ENCODE data around the gene CAB39L.
"Not testable (repeated sequence)": the region's sequence is repeated elsewhere in the genome, so short reads cannot be mapped to it uniquely, and the experiment has no call there.

CAB39L gene

DNA sequence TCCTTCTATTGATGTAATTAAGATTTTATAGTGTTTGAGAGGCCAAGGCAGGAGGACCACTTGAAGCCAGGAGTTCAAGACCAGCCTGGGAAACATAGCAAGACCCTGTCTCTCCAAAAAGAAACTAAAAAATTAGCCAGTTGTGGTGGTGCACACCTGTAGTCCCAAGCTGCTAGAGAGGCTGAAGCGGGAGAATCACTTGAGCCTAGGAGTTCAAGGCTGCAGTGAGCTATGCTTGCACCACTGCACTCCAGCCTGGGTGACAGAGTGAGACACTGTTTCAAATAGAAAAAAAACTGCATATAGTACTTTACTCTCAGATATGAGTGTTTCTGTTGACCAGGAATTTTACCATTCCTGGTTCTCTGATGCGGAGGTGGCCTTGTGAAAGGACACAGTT, 147.2 kb downstream of the CAB39L start:
- Histone ChIP-seq H3K27me3 (ENCODE audit: low read depth, low read length) (no peaks in the 10 kb centered on the region), H3K27ac (ENCODE audit: low read length) (no peak overlapping the region), H4K20me1 (ENCODE audit: insufficient read depth, low read length) (no peaks in the 10 kb centered on the region), H3K4me3 (ENCODE audit: low read length) (no peak overlapping the region), H2AFZ (ENCODE audit: low read depth, low read length) (no peak overlapping the region), H3K4me2 (ENCODE audit: low read length) (no peak overlapping the region), H3K79me2 (ENCODE audit: low read length) (no peaks in the 10 kb centered on the region), H3K36me3 (replicated peaks; ENCODE audit: low read depth, low read length) (no peaks in the 10 kb centered on the region), H3K4me1 (ENCODE audit: low read length) (peaks cover 10% of the 10 kb centered on the region), H3K9me3 (ENCODE audit: insufficient read depth, low read length) (no peaks in the 10 kb centered on the region), H3K9ac (ENCODE audit: low read length) (no peak overlapping the region)
- no peak for TF ChIP-seq EZH2phosphoT487 (IDR thresholded peaks at IDR 0.05; ENCODE audit: low read depth)

DNA sequence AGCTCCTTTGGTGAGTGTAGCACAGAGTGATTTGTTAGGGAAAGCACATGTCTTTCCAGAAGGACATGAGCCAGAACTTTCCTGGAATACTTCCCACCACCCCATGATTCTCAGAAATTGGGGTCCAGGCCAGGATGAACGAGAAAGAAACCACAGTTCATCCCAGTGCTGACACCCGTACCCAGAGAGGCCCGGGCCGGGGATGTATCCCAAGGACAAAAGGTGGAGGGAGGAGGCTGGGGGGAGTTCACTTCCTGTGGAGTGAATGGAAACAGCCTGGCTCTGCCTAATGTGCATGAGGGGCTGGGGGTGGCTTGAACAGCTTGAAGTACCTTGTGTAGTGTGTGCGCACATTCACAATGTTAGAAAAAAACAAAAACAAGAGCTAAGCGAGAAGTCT, 148.6 kb downstream of the CAB39L start:
- H2AFZ ChIP-seq (ENCODE audit: low read depth, low read length): no peak overlapping the region
- H3K4me1 ChIP-seq (ENCODE audit: low read length): no peaks in the 10 kb centered on the region

DNA sequence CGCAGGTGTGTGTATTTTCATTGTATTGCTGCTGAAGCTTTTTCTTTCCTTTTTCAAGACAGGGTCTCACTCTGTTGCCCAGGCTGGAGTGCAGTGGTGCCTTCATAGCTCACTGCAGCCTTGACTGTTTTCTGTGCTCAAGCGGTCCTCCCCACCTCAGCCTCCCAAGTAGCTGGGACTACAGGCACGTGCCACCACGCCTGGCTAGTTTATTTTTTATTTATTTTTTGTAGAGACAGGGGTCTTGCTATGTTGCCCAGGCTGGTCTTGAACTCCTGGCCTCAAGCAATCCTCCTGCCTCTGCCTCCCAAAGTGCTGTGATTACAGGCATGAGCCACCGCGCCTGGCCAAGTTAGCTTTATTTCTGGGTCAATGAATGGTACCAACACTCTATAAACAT, 149.1 kb downstream of the CAB39L start:
- H3K4me2 ChIP-seq (ENCODE audit: low read length); H3K9ac ChIP-seq (ENCODE audit: low read length); H3K27me3 ChIP-seq (ENCODE audit: low read depth, low read length); H3K9me3 ChIP-seq (ENCODE audit: insufficient read depth, low read length); H3K4me3 ChIP-seq (ENCODE audit: low read length); H3K27ac ChIP-seq (ENCODE audit: low read length); H2AFZ ChIP-seq (ENCODE audit: low read depth, low read length); H3K36me3 ChIP-seq (replicated peaks; ENCODE audit: low read depth, low read length); H3K79me2 ChIP-seq (ENCODE audit: low read length); H3K4me1 ChIP-seq (ENCODE audit: low read length); H4K20me1 ChIP-seq (ENCODE audit: insufficient read depth, low read length): not testable (repeated sequence)

More for the DNA sequence above, 148.6 kb downstream of the CAB39L start:
- Histone ChIP-seq H3K4me3 (ENCODE audit: low read length) (no peak overlapping the region), H3K27ac (ENCODE audit: low read length) (no peak overlapping the region), H3K79me2 (ENCODE audit: low read length) (no peaks in the 10 kb centered on the region), H3K9ac (ENCODE audit: low read length) (no peak overlapping the region), H3K27me3 (ENCODE audit: low read depth, low read length) (no peaks in the 10 kb centered on the region), H3K9me3 (ENCODE audit: insufficient read depth, low read length) (no peaks in the 10 kb centered on the region), H3K4me2 (ENCODE audit: low read length) (no peak overlapping the region), H4K20me1 (ENCODE audit: insufficient read depth, low read length) (no peaks in the 10 kb centered on the region), H3K36me3 (replicated peaks; ENCODE audit: low read depth, low read length) (no peaks in the 10 kb centered on the region)
- TF ChIP-seq CTCF (IDR thresholded peaks at IDR 0.05; ENCODE audit: low read depth, low read length) (no peak), EZH2phosphoT487 (IDR thresholded peaks at IDR 0.05; ENCODE audit: low read depth) (no peak)

GRCh38 chr13:49292742-49293486, 150.9 kb downstream of the CAB39L start:
- Histone ChIP-seq H3K79me2 (ENCODE audit: low read length) (no peaks in the 10 kb centered on the region), H3K4me3 (ENCODE audit: low read length) (no peak overlapping the region), H3K36me3 (replicated peaks; ENCODE audit: low read depth, low read length) (no peaks in the 10 kb centered on the region), H3K9ac (ENCODE audit: low read length) (no peak overlapping the region), H3K27me3 (ENCODE audit: low read depth, low read length) (no peaks in the 10 kb centered on the region), H3K4me2 (ENCODE audit: low read length) (no peak overlapping the region), H3K27ac (ENCODE audit: low read length) (no peak overlapping the region), H2AFZ (ENCODE audit: low read depth, low read length) (no peak overlapping the region), H4K20me1 (ENCODE audit: insufficient read depth, low read length) (no peaks in the 10 kb centered on the region), H3K4me1 (ENCODE audit: low read length) (no peaks in the 10 kb centered on the region), H3K9me3 (ENCODE audit: insufficient read depth, low read length) (no peaks in the 10 kb centered on the region)
- no peak for TF ChIP-seq CTCF (IDR thresholded peaks at IDR 0.05; ENCODE audit: low read depth, low read length)
- no peak for TF ChIP-seq EZH2phosphoT487 (IDR thresholded peaks at IDR 0.05; ENCODE audit: low read depth)

DNA sequence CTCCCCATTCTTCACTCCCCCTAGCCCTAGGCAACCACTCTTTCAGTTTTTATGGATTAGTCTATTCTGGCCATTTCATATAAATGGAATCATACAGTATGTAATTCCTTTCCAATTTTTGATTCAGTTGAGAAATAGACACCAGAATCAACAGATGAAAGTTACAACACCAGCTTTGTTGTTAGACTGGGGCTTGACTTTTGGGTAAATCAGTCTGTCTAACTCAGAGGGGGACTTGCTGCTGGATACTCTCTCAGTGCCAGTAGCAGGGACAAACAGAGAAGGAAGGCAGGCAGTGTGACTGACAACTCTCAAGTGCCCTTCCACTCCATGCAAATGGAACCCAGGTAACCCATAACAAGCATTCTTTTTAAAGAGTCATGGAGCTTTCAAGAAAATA, 155.4 kb downstream of the CAB39L start:
- Histone ChIP-seq H3K4me2 (ENCODE audit: low read length) (no peak overlapping the region), H3K27ac (ENCODE audit: low read length) (no peak overlapping the region), H3K9me3 (ENCODE audit: insufficient read depth, low read length) (no peaks in the 10 kb centered on the region), H3K36me3 (replicated peaks; ENCODE audit: low read depth, low read length) (no peaks in the 10 kb centered on the region), H2AFZ (ENCODE audit: low read depth, low read length) (no peak overlapping the region), H4K20me1 (ENCODE audit: insufficient read depth, low read length) (no peaks in the 10 kb centered on the region), H3K4me1 (ENCODE audit: low read length) (no peaks in the 10 kb centered on the region), H3K4me3 (ENCODE audit: low read length) (no peak overlapping the region), H3K79me2 (ENCODE audit: low read length) (no peaks in the 10 kb centered on the region), H3K9ac (ENCODE audit: low read length) (no peak overlapping the region), H3K27me3 (ENCODE audit: low read depth, low read length) (no peaks in the 10 kb centered on the region)
- TF ChIP-seq CTCF (IDR thresholded peaks at IDR 0.05; ENCODE audit: low read depth, low read length) (no peak), EZH2phosphoT487 (IDR thresholded peaks at IDR 0.05; ENCODE audit: low read depth) (no peak)

Measured in OCI-LY3 (cell line).